ENCODE results near the gene ATXN1. TPM values are rescaled to one million over a fixed set of nuclear protein-coding genes. Genes with fewer than 3 reads are reported as not detected.

ATXN1 gene
- total RNA-seq, 1 experiment from 2014 or later = 19.7 TPM

DNA sequence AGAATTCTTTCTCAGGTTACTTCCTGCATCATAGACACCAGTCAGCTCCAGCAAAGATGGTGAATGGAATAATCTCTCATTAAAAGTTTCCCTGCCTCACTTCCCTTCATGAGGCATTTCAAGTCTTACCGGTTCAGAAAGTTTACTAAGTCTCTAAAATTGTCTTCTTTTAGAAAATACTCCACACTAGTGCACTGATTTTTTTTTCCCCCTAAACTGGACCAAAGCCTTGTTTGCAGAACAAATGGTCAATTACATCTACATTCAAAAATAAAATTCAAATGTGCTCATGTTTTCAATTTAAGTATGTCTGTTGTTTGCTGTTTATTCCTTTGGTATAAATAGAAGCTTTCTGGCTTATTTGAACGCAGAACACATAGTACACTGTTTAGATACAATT, 411.7 kb downstream of the ATXN1 start:
- H3K4me1 Mint-ChIP-seq (ENCODE audit: low read depth, unreplicated experiment) = peaks cover 11% of the 10 kb centered on the region
- CTCF ChIA-PET = no interaction called here
- no peak for DNase-seq
- no peaks in the 10 kb centered on the region for H3K9me3 Mint-ChIP-seq (ENCODE audit: low read depth, unreplicated experiment)
- intact Hi-C loops (cut with micrococcal nuclease; ENCODE audit: unreplicated experiment) = no loop called here
- TF ChIP-seq, protein P1, sequence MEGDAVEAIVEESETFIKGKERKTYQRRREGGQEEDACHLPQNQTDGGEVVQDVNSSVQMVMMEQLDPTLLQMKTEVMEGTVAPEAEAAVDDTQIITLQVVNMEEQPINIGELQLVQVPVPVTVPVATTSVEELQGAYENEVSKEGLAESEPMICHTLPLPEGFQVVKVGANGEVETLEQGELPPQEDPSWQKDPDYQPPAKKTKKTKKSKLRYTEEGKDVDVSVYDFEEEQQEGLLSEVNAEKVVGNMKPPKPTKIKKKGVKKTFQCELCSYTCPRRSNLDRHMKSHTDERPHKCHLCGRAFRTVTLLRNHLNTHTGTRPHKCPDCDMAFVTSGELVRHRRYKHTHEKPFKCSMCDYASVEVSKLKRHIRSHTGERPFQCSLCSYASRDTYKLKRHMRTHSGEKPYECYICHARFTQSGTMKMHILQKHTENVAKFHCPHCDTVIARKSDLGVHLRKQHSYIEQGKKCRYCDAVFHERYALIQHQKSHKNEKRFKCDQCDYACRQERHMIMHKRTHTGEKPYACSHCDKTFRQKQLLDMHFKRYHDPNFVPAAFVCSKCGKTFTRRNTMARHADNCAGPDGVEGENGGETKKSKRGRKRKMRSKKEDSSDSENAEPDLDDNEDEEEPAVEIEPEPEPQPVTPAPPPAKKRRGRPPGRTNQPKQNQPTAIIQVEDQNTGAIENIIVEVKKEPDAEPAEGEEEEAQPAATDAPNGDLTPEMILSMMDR (IDR thresholded peaks at IDR 0.05; ENCODE audit: unreplicated experiment) = no peak
- no peaks in the 10 kb centered on the region for H3K27me3 Mint-ChIP-seq (ENCODE audit: unreplicated experiment)
- BruUV-seq (replicated peaks) = no TSS peak
- H3K4me3 Mint-ChIP-seq (ENCODE audit: low read depth, unreplicated experiment) = no peak overlapping the region
- no peak overlapping the region for H3K27ac Mint-ChIP-seq (ENCODE audit: unreplicated experiment)
- H3K36me3 Mint-ChIP-seq (ENCODE audit: insufficient read depth, unreplicated experiment) = no peaks in the 10 kb centered on the region

DNA sequence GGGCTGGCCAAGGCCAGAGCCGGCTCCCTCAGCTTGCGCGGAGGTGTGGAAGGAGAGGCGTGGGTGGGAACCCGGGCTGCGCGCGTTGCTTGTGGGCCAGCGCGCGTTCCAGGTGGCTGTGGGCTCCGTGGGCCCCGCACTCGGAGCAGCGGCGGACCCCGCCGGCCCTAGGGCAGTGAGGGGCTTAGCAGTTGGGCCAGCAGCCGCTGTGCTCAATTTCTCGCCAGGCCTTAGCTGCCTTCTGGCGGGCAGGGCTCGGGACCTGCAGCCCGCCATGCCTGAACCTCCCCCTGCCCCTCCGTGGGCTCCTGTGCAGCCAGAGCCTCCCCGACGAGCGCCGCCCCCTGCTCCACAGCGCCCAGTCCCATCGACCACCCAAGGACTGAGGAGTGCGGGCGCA, 414.4 kb downstream of the ATXN1 start:
- Mint-ChIP-seq H3K9me3 (ENCODE audit: low read depth, unreplicated experiment) (no peaks in the 10 kb centered on the region), H3K27ac (ENCODE audit: unreplicated experiment) (no peak overlapping the region), H3K4me3 (ENCODE audit: low read depth, unreplicated experiment) (no peak overlapping the region), H3K36me3 (ENCODE audit: insufficient read depth, unreplicated experiment) (no peaks in the 10 kb centered on the region), H3K4me1 (ENCODE audit: low read depth, unreplicated experiment) (peaks cover 12% of the 10 kb centered on the region), H3K27me3 (ENCODE audit: unreplicated experiment) (no peaks in the 10 kb centered on the region)
- TF ChIP-seq, protein P1 (IDR thresholded peaks at IDR 0.05; ENCODE audit: unreplicated experiment) = no peak
- BruUV-seq (replicated peaks) = no TSS peak
- CTCF ChIA-PET = no interaction called here
- intact Hi-C loops (cut with micrococcal nuclease; ENCODE audit: unreplicated experiment) = no loop called here
- no peak for DNase-seq

DNA sequence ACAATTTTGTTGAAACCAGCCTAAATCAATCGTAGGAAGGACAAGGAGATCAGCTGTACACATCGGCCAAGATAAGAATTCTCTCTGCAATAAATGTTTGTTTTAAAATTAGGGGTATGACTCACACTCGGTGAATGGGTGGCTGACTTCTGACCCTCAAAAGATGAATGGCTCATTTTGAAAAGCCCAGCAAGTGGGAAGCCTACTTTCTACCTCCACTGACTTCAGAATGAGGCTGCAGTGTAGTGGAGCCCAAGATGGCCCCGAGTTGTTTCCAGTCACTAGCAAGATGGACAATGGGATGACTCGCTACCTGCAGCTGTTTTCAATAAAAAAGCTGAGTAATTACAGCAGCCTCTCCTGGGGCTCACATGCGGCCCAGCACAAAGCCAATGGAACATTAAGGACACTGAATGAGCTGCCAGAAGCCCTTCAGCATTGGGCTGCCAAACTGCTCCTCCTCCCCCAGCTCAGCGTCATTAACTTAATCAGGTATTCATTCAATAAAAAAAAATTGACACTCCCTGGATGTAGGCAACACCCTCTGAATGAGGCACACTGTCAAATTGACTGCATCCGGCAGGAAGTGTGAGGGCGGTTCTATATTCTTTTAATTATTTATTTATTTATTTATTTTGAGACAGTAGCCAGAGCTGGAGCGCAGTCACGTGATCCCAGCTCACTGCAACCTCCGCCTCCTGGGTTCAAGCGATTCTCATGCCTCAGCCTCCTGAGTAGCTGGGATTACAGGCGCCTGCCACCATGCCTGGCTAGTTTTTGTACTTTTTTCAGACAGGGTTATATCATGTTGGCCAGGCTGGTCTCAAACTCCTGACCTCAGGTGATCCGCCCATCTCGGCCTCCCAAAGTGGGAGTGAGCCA, 415.6 kb downstream of the ATXN1 start:
- Mint-ChIP-seq H3K27ac (ENCODE audit: unreplicated experiment) (no peak overlapping the region), H3K36me3 (ENCODE audit: insufficient read depth, unreplicated experiment) (no peaks in the 10 kb centered on the region), H3K27me3 (ENCODE audit: unreplicated experiment) (no peaks in the 10 kb centered on the region), H3K4me1 (ENCODE audit: low read depth, unreplicated experiment) (peaks cover 12% of the 10 kb centered on the region), H3K9me3 (ENCODE audit: low read depth, unreplicated experiment) (no peaks in the 10 kb centered on the region), H3K4me3 (ENCODE audit: low read depth, unreplicated experiment) (no peak overlapping the region)
- TF ChIP-seq, protein P1 (IDR thresholded peaks at IDR 0.05; ENCODE audit: unreplicated experiment) = no peak
- DNase-seq = no peak
- no TSS peak for BruUV-seq (replicated peaks)
- intact Hi-C loops (cut with micrococcal nuclease; ENCODE audit: unreplicated experiment) = no loop called here
- CTCF ChIA-PET = no interaction called here

DNA sequence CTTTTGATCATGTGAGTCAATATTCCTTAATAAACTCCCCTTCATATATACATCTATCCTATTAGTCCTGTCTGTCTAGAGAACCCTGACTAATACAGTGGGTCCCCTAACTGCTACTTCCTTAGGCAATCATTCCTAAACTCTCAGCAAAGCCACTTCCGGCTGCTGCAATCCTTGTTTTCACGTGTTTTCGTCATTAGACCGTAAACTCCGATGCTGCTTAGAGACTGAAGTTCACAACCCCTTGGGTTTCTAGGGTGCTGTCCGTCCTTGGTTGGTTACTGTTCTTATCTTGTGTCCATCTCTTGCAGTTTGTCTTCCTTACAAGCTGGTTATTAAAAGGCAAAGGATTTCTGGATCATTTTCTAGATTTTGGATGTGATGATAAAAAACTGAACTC, 416.5 kb downstream of the ATXN1 start:
- H3K4me1 Mint-ChIP-seq (ENCODE audit: low read depth, unreplicated experiment) = peaks cover 12% of the 10 kb centered on the region
- no peak overlapping the region for H3K4me3 Mint-ChIP-seq (ENCODE audit: low read depth, unreplicated experiment)
- H3K27ac Mint-ChIP-seq (ENCODE audit: unreplicated experiment) = no peak overlapping the region
- H3K9me3 Mint-ChIP-seq (ENCODE audit: low read depth, unreplicated experiment) = no peaks in the 10 kb centered on the region
- no TSS peak for BruUV-seq (replicated peaks)
- intact Hi-C loops (cut with micrococcal nuclease; ENCODE audit: unreplicated experiment) = no loop called here
- no peaks in the 10 kb centered on the region for H3K36me3 Mint-ChIP-seq (ENCODE audit: insufficient read depth, unreplicated experiment)
- no peaks in the 10 kb centered on the region for H3K27me3 Mint-ChIP-seq (ENCODE audit: unreplicated experiment)
- CTCF ChIA-PET = no interaction called here
- no peak for DNase-seq
- TF ChIP-seq, protein P1 (IDR thresholded peaks at IDR 0.05; ENCODE audit: unreplicated experiment) = no peak

Data from Calu3 (cell line).